Calu3 (cell line): ENCODE data around the gene SLC25A17. TPM values are rescaled to one million over a fixed set of nuclear protein-coding genes. Genes with fewer than 3 reads are reported as not detected.

Source experiments
- BruUV-seq: library from RNA; stranded (reverse); fragments of 400-500 nt; replicated peaks from 2 replicates; lab custom pipeline; 2021; lab: Mats Ljungman, UMichigan
- CTCF ChIA-PET: fragments of 300-600 bp; sonication (Branson Sonifier 250); formaldehyde crosslinking; loops from one replicate; lab custom pipeline; 2022; ENCODE audit warnings: antibody characterized with exemption; lab: Charles Lee
- DNase-seq: peaks from one replicate; pipeline ENCODE4 v3.0.0; 2022
- H3K27ac Mint-ChIP-seq: one replicate; pipeline ENCODE4 v1.8.0; 2022; ENCODE audit warnings: mixed read lengths; ENCODE audit not compliant: unreplicated experiment
- H3K27me3 Mint-ChIP-seq: one replicate; pipeline ENCODE4 v1.8.0; 2022; ENCODE audit warnings: mixed read lengths; ENCODE audit not compliant: unreplicated experiment
- H3K36me3 Mint-ChIP-seq: one replicate; pipeline ENCODE4 v1.8.0; 2022; ENCODE audit warnings: mild to moderate bottlenecking, moderate library complexity, mixed read lengths; ENCODE audit not compliant: insufficient read depth, unreplicated experiment
- H3K4me1 Mint-ChIP-seq: one replicate; pipeline ENCODE4 v1.8.0; 2022; ENCODE audit warnings: mild to moderate bottlenecking, low read depth, mixed read lengths; ENCODE audit not compliant: unreplicated experiment
- H3K4me3 Mint-ChIP-seq: one replicate; pipeline ENCODE4 v1.8.0; 2022; ENCODE audit warnings: mild to moderate bottlenecking, low read depth, moderate library complexity, mixed read lengths; ENCODE audit not compliant: unreplicated experiment
- H3K9me3 Mint-ChIP-seq: one replicate; pipeline ENCODE4 v1.8.0; 2022; ENCODE audit warnings: low read depth, mixed read lengths; ENCODE audit not compliant: unreplicated experiment
- intact Hi-C: fragments of 100-400 bp; cut with micrococcal nuclease; formaldehyde crosslinking; loops from one replicate; pipeline ENCODE4 v1.10.0; 2022; ENCODE audit not compliant: unreplicated experiment
- total RNA-seq: library from RNA; stranded (reverse); gene quantifications from 2 replicates; pipeline ENCODE4 v1.2.3, GENCODE V29; 2022
- TF ChIP-seq, protein P1 (sequence below): fragments of 200-600 bp; IDR thresholded peaks from one replicate; pipeline ENCODE4 v1.8.0; 2022; ENCODE audit warnings: antibody characterized with exemption; ENCODE audit not compliant: unreplicated experiment

Gene SLC25A17
- total RNA-seq, 1 experiment from 2014 or later, result 20.7 TPM

- intact Hi-C loops, result no loop called here
- Mint-ChIP-seq H3K27me3 (peaks cover 25% of the 10 kb centered on the region), H3K4me3 (no peak overlapping the region), H3K4me1 (no peaks in the 10 kb centered on the region), H3K9me3 (no peaks in the 10 kb centered on the region), H3K27ac (no peak overlapping the region), H3K36me3 (no peaks in the 10 kb centered on the region)
- no peak for DNase-seq
- TF ChIP-seq, protein P1, sequence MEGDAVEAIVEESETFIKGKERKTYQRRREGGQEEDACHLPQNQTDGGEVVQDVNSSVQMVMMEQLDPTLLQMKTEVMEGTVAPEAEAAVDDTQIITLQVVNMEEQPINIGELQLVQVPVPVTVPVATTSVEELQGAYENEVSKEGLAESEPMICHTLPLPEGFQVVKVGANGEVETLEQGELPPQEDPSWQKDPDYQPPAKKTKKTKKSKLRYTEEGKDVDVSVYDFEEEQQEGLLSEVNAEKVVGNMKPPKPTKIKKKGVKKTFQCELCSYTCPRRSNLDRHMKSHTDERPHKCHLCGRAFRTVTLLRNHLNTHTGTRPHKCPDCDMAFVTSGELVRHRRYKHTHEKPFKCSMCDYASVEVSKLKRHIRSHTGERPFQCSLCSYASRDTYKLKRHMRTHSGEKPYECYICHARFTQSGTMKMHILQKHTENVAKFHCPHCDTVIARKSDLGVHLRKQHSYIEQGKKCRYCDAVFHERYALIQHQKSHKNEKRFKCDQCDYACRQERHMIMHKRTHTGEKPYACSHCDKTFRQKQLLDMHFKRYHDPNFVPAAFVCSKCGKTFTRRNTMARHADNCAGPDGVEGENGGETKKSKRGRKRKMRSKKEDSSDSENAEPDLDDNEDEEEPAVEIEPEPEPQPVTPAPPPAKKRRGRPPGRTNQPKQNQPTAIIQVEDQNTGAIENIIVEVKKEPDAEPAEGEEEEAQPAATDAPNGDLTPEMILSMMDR, result no peak
- no TSS peak for BruUV-seq
- CTCF ChIA-PET, result no interaction called here
These were observed 67.9 kb downstream of the SLC25A17 start for GRCh38 chr22:40751250-40751649.

DNA sequence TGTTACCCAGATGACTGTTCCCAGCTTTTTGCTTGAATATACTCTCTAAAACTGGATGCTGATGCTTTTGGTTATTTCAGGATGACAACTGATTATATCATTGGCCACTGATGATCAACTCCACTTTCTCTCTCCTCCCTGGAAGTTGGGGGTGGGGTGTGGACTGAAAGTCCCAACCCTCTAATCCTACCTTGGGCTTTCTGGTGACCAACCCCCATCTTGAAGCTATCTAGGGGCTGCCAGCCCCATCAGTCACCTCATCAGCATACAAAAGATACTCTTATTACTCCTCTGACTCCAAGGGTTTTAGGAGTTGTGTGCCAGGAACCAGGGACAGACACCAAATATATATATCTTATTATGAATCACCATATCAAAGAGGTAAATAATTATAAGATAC, 69.3 kb downstream of the SLC25A17 start:
- Mint-ChIP-seq H3K36me3 (no peaks in the 10 kb centered on the region), H3K9me3 (no peaks in the 10 kb centered on the region), H3K27me3 (peaks cover 25% of the 10 kb centered on the region), H3K4me3 (no peak overlapping the region), H3K4me1 (no peaks in the 10 kb centered on the region), H3K27ac (no peak overlapping the region)
- CTCF ChIA-PET, result interaction anchor here (0.7 kb wide), 1 partner anchor 67 kb away, joined by 3 read pairs; no protein-coding TSS in a partner anchor
- BruUV-seq, result no TSS peak
- intact Hi-C loops, result no loop called here
- TF ChIP-seq, protein P1, result no peak
- no peak for DNase-seq

GRCh38 chr22:40748388-40749355, 70.5 kb downstream of the SLC25A17 start:
- H3K36me3 Mint-ChIP-seq, result no peaks in the 10 kb centered on the region
- BruUV-seq, result no TSS peak
- CTCF ChIA-PET, result interaction anchor here (0.6 to 1.0 kb wide), 3 partner anchors 26 to 841 kb away, joined by 3 to 9 read pairs (median 4); partner anchors contain the start of gene PMM1
- TF ChIP-seq, protein P1, result no peak
- intact Hi-C loops, result no loop called here
- no peak overlapping the region for H3K27ac Mint-ChIP-seq
- H3K4me1 Mint-ChIP-seq, result no peaks in the 10 kb centered on the region
- H3K4me3 Mint-ChIP-seq, result no peak overlapping the region
- H3K27me3 Mint-ChIP-seq, result peaks cover 25% of the 10 kb centered on the region
- DNase-seq, result no peak
- H3K9me3 Mint-ChIP-seq, result no peaks in the 10 kb centered on the region

GRCh38 chr22:40747361-40747760, 71.8 kb downstream of the SLC25A17 start:
- peaks cover 23% of the 10 kb centered on the region for H3K27me3 Mint-ChIP-seq

More at GRCh38 chr22:40747361-40747760, 71.8 kb downstream of the SLC25A17 start:
- Mint-ChIP-seq H3K4me1 (no peaks in the 10 kb centered on the region), H3K4me3 (no peak overlapping the region), H3K9me3 (no peaks in the 10 kb centered on the region), H3K36me3 (no peaks in the 10 kb centered on the region), H3K27ac (no peak overlapping the region)
- TF ChIP-seq, protein P1, result no peak
- BruUV-seq, result no TSS peak
- CTCF ChIA-PET, result no interaction called here
- no peak for DNase-seq
- intact Hi-C loops, result no loop called here
